Neural progenitor cell (in vitro differentiated cells): ENCODE measurements around the gene UBL5. TPM values are rescaled to one million over a fixed set of nuclear protein-coding genes. Genes with fewer than 3 reads are reported as not detected.

Source experiments
- DNase-seq: peaks from one replicate; pipeline ENCODE4 v3.0.0-alpha.2; 2016; ENCODE audit warnings: low spot score
- H2AFZ ChIP-seq: fragments of 200-600 bp; sonication (generic); replicated peaks from 2 replicates; pipeline ENCODE4 v1.6.1; 2016; ENCODE audit warnings: antibody characterized with exemption
- H3F3A ChIP-seq: fragments of 200-600 bp; sonication (generic); 2 replicates; pipeline ENCODE4 v1.6.1; 2016; ENCODE audit warnings: antibody characterized with exemption, low read depth
- H3K27ac ChIP-seq: fragments of 200-600 bp; sonication (generic); 2 replicates; pipeline ENCODE4 v1.5.1; 2016; ENCODE audit warnings: mild to moderate bottlenecking
- H3K27me3 ChIP-seq: fragments of 200-600 bp; sonication (generic); 2 replicates; pipeline ENCODE4 v1.6.1; 2016; ENCODE audit warnings: mild to moderate bottlenecking, moderate library complexity
- H3K36me3 ChIP-seq: fragments of 200-600 bp; sonication (generic); 2 replicates; pipeline ENCODE4 v1.5.1; 2016
- H3K4me1 ChIP-seq: fragments of 200-600 bp; sonication (generic); 2 replicates; pipeline ENCODE4 v1.6.1; 2016; ENCODE audit warnings: mixed run types
- H3K4me2 ChIP-seq: fragments of 200-600 bp; sonication (generic); 2 replicates; pipeline ENCODE4 v1.6.1; 2016
- H3K4me3 ChIP-seq: fragments of 200-600 bp; sonication (generic); 2 replicates; pipeline ENCODE4 v1.5.1; 2016
- H3K79me2 ChIP-seq: fragments of 200-600 bp; sonication (generic); 2 replicates; pipeline ENCODE4 v1.6.1; 2016; ENCODE audit warnings: low read depth
- H3K9ac ChIP-seq: fragments of 200-600 bp; sonication (generic); 2 replicates; pipeline ENCODE4 v1.6.1; 2016
- H3K9me3 ChIP-seq: fragments of 200-600 bp; sonication (generic); 2 replicates; pipeline ENCODE4 v1.5.1; 2016; ENCODE audit warnings: low read depth
- H4K20me1 ChIP-seq: fragments of 200-600 bp; sonication (generic); 2 replicates; pipeline ENCODE4 v1.6.1; 2016; ENCODE audit warnings: low read depth
- H3K27ac Mint-ChIP-seq: 3 replicates; pipeline ENCODE4 v1.8.0; 2021; ENCODE audit warnings: mixed read lengths
- H3K27me3 Mint-ChIP-seq: 2 replicates; pipeline ENCODE4 v1.8.0; 2022; ENCODE audit warnings: low read depth, mild to moderate bottlenecking, inconsistent platforms, moderate library complexity, mixed read lengths; ENCODE audit not compliant: insufficient read depth
- H3K36me3 Mint-ChIP-seq: 3 replicates; pipeline ENCODE4 v1.8.0; 2021; ENCODE audit warnings: mixed read lengths
- H3K4me1 Mint-ChIP-seq: 3 replicates; pipeline ENCODE4 v1.8.0; 2021; ENCODE audit warnings: mixed read lengths
- H3K4me3 Mint-ChIP-seq: 3 replicates; pipeline ENCODE4 v1.8.0; 2021; ENCODE audit warnings: mild to moderate bottlenecking, moderate library complexity, mixed read lengths
- H3K9me3 Mint-ChIP-seq: 3 replicates; pipeline ENCODE4 v1.8.0; 2020; ENCODE audit warnings: mixed read lengths
- CTCF ChIP-seq: fragments of 200-600 bp; sonication (generic); IDR thresholded peaks from 2 replicates; pipeline ENCODE4 v1.5.1; 2017; ENCODE audit warnings: antibody characterized with exemption, mild to moderate bottlenecking
- EZH2 ChIP-seq: fragments of 200-600 bp; sonication (generic); IDR thresholded peaks from 2 replicates; pipeline ENCODE4 v1.6.1; 2017; ENCODE audit warnings: antibody characterized with exemption, mild to moderate bottlenecking, moderate library complexity
- EZH2phosphoT487 ChIP-seq: fragments of 200-600 bp; sonication (generic); IDR thresholded peaks from 2 replicates; pipeline ENCODE4 v1.6.1; 2017; ENCODE audit warnings: antibody characterized with exemption
- small RNA-seq: library from RNA; depleted of rRNA; stranded (forward); fragments of <200 nt; gene quantifications from one replicate; pipeline ENCODE3, GENCODE V24; 2015
- total RNA-seq: library from RNA; depleted of rRNA; stranded (reverse); fragments of >200 nt; gene quantifications from 2 replicates; pipeline ENCODE4 v1.2.3, GENCODE V29; 2015; ENCODE audit warnings: low replicate concordance

The UBL5 gene
- total RNA-seq, 1 donor from 2014 or later, result 628 TPM

GRCh38 chr19:9875796-9876195 lies 48.1 kb downstream of the UBL5 start:
- DNase-seq, result peak; percentile 48
- peak overlapping the region; percentile 83 for H3K27ac ChIP-seq
- no peaks in the 10 kb centered on the region for H3K27me3 ChIP-seq
- Mint-ChIP-seq H3K4me1 (peaks cover 25% of the 10 kb centered on the region), H3K4me3 (peak overlapping the region; percentile 55), H3K27ac (peak overlapping the region; percentile 93), H3K9me3 (no peaks in the 10 kb centered on the region), H3K36me3 (no peaks in the 10 kb centered on the region), H3K27me3 (no peaks in the 10 kb centered on the region)
- no peaks in the 10 kb centered on the region for H3K79me2 ChIP-seq
- H3K9ac ChIP-seq, result no peak overlapping the region
- no peaks in the 10 kb centered on the region for H4K20me1 ChIP-seq
- H3K4me1 ChIP-seq, result peaks cover 22% of the 10 kb centered on the region
- no peaks in the 10 kb centered on the region for H3K9me3 ChIP-seq
- peak overlapping the region; percentile 19 for H3K4me3 ChIP-seq
- no peaks in the 10 kb centered on the region for H3K36me3 ChIP-seq
- TF ChIP-seq EZH2 (no peak), CTCF (no peak), EZH2phosphoT487 (no peak)
- no peak overlapping the region for H2AFZ ChIP-seq
- peaks cover 25% of the 10 kb centered on the region for H3F3A ChIP-seq
- peak overlapping the region; percentile 71 for H3K4me2 ChIP-seq

- Mint-ChIP-seq H3K9me3 (no peaks in the 10 kb centered on the region), H3K4me3 (no peak overlapping the region), H3K27me3 (no peaks in the 10 kb centered on the region), H3K27ac (no peak overlapping the region), H3K4me1 (peaks cover 31% of the 10 kb centered on the region), H3K36me3 (no peaks in the 10 kb centered on the region)
- H3K79me2 ChIP-seq, result no peaks in the 10 kb centered on the region
- H3K27ac ChIP-seq, result no peak overlapping the region
- DNase-seq, result no peak
- no peak overlapping the region for H3K4me2 ChIP-seq
- peaks cover 31% of the 10 kb centered on the region for H3K4me1 ChIP-seq
- H3F3A ChIP-seq, result peaks cover 27% of the 10 kb centered on the region
- no peak overlapping the region for H3K4me3 ChIP-seq
- no peaks in the 10 kb centered on the region for H3K9me3 ChIP-seq
- no peaks in the 10 kb centered on the region for H3K36me3 ChIP-seq
- TF ChIP-seq EZH2 (no peak), EZH2phosphoT487 (no peak), CTCF (no peak)
- no peak overlapping the region for H3K9ac ChIP-seq
- no peaks in the 10 kb centered on the region for H3K27me3 ChIP-seq
- no peaks in the 10 kb centered on the region for H4K20me1 ChIP-seq
- no peak overlapping the region for H2AFZ ChIP-seq
Measured at GRCh38 chr19:9877780-9878510, 50.2 kb downstream of the UBL5 start.

GRCh38 chr19:9878511-9879196 lies 50.9 kb downstream of the UBL5 start:
- Histone ChIP-seq H3K27ac (no peak overlapping the region), H4K20me1 (peaks cover 3% of the 10 kb centered on the region), H3F3A (peaks cover 34% of the 10 kb centered on the region), H2AFZ (no peak overlapping the region), H3K4me1 (peaks cover 37% of the 10 kb centered on the region), H3K4me3 (no peak overlapping the region), H3K79me2 (no peaks in the 10 kb centered on the region), H3K9me3 (no peaks in the 10 kb centered on the region), H3K4me2 (no peak overlapping the region), H3K36me3 (no peaks in the 10 kb centered on the region), H3K9ac (no peak overlapping the region), H3K27me3 (no peaks in the 10 kb centered on the region)
- H3K9me3 Mint-ChIP-seq, result no peaks in the 10 kb centered on the region
- TF ChIP-seq EZH2 (no peak), CTCF (no peak), EZH2phosphoT487 (no peak)
- H3K4me1 Mint-ChIP-seq, result peaks cover 38% of the 10 kb centered on the region
- no peak overlapping the region for H3K4me3 Mint-ChIP-seq
- H3K27ac Mint-ChIP-seq, result peak overlapping the region; percentile 80
- DNase-seq, result no peak
- H3K27me3 Mint-ChIP-seq, result no peaks in the 10 kb centered on the region
- no peaks in the 10 kb centered on the region for H3K36me3 Mint-ChIP-seq

Small RNAs within 50 kb of the gene (small RNA-seq; reads per million reads assigned to genes)
- gene RF00156, result not detected

Other genes starting within 250 kb of the UBL5 start
- gene ZNF121, start 243.4 kb upstream of the UBL5 start, total RNA-seq, result 134 and 178 TPM in 2 replicates
- gene ZNF561, start 206.7 kb upstream of the UBL5 start, total RNA-seq, result 45.6 and 80.1 TPM in 2 replicates
- gene ZNF562, start 152.8 kb upstream of the UBL5 start, total RNA-seq, result 1.6 and 3.3 TPM in 2 replicates
- gene ZNF846, start 59.2 kb upstream of the UBL5 start, total RNA-seq, result 13.1 and 18.0 TPM in 2 replicates
- 9.9 and 27.3 TPM in 2 replicates for gene FBXL12, start 8.8 kb upstream of the UBL5 start, total RNA-seq
- gene PIN1, start 7.4 kb downstream of the UBL5 start, total RNA-seq, result 43.4 and 141 TPM in 2 replicates
- gene OLFM2, start 108.6 kb downstream of the UBL5 start, total RNA-seq, result 11.4 and 26.4 TPM in 2 replicates
- 0.15 TPM in 1 of 2 replicates, not detected in the other for gene COL5A3, start 182.6 kb downstream of the UBL5 start, total RNA-seq
- not detected in 2 replicates for gene RDH8, start 185.6 kb downstream of the UBL5 start, total RNA-seq